Measurements from ENCODE around the gene ITGA3. TPM values are rescaled to one million over a fixed set of nuclear protein-coding genes. Genes with fewer than 3 reads are reported as not detected.

The ITGA3 gene
- total and polyA plus RNA-seq, 2 experiments from 2014 or later: 28.5 to 32.8 TPM

GRCh38 chr17:50114849-50115357 lies 59.0 kb downstream of the ITGA3 start:
- no peaks in the 10 kb centered on the region for H3K9me3 ChIP-seq (ENCODE audit: low read depth)

GRCh38 chr17:50115756-50116155 lies 59.8 kb downstream of the ITGA3 start:
- peaks cover 11% of the 10 kb centered on the region for H3K4me1 ChIP-seq (ENCODE audit: insufficient read depth)
- no peaks in the 10 kb centered on the region for H4K20me1 ChIP-seq (ENCODE audit: insufficient read depth, poor library complexity, severe bottlenecking)
- H3K9me2 ChIP-seq (replicated peaks; ENCODE audit: insufficient read depth): no peaks in the 10 kb centered on the region
- no peak overlapping the region for H3K4me3 ChIP-seq
- H3K4me2 ChIP-seq: no peak overlapping the region
- no peaks in the 10 kb centered on the region for H3K79me2 ChIP-seq
- H3K36me3 ChIP-seq (replicated peaks; ENCODE audit: insufficient read depth, low read depth): no peaks in the 10 kb centered on the region
- no peaks in the 10 kb centered on the region for H3K9me3 ChIP-seq (ENCODE audit: low read depth)
- DNase-seq (ENCODE audit: low spot score): no peak
- H3K27me3 ChIP-seq: no peaks in the 10 kb centered on the region
- no peak overlapping the region for H3K27ac ChIP-seq
- WGBS (ENCODE audit: low lambda C conversion rate, missing lambda C conversion rate): 92% methylated on average over 17 of the region's 17 CpGs
- no peak overlapping the region for H2AFZ ChIP-seq
- TF ChIP-seq EZH2 (IDR thresholded peaks at IDR 0.05; ENCODE audit: borderline replicate concordance): no peak
- no peak for TF ChIP-seq EZH2phosphoT487 (IDR thresholded peaks at IDR 0.05; ENCODE audit: low read depth, severe bottlenecking, unreplicated experiment)
- no peak for TF ChIP-seq CTCF (IDR thresholded peaks at IDR 0.05; ENCODE audit: poor library complexity)

More at GRCh38 chr17:50114849-50115357, 59.0 kb downstream of the ITGA3 start:
- no peaks in the 10 kb centered on the region for H3K79me2 ChIP-seq
- H3K27me3 ChIP-seq: no peaks in the 10 kb centered on the region
- H3K36me3 ChIP-seq (replicated peaks; ENCODE audit: insufficient read depth, low read depth): no peaks in the 10 kb centered on the region
- no peak overlapping the region for H3K4me2 ChIP-seq
- H3K4me1 ChIP-seq (ENCODE audit: insufficient read depth): peaks cover 11% of the 10 kb centered on the region
- no peaks in the 10 kb centered on the region for H3K9me2 ChIP-seq (replicated peaks; ENCODE audit: insufficient read depth)
- no peak overlapping the region for H3K4me3 ChIP-seq
- no peak overlapping the region for H3K27ac ChIP-seq
- WGBS (ENCODE audit: low lambda C conversion rate, missing lambda C conversion rate): 32% methylated on average over 6 of the region's 6 CpGs
- DNase-seq (ENCODE audit: low spot score): peak; percentile 75
- H2AFZ ChIP-seq: no peak overlapping the region
- no peaks in the 10 kb centered on the region for H4K20me1 ChIP-seq (ENCODE audit: insufficient read depth, poor library complexity, severe bottlenecking)
- TF ChIP-seq CTCF (IDR thresholded peaks at IDR 0.05; ENCODE audit: poor library complexity) (peak; percentile 65), EZH2phosphoT487 (IDR thresholded peaks at IDR 0.05; ENCODE audit: low read depth, severe bottlenecking, unreplicated experiment) (no peak)

- peak; percentile 92 for DNase-seq (ENCODE audit: low spot score)
- H3K27me3 ChIP-seq: no peaks in the 10 kb centered on the region
- TF ChIP-seq EZH2phosphoT487 (IDR thresholded peaks at IDR 0.05; ENCODE audit: low read depth, severe bottlenecking, unreplicated experiment): no peak
- TF ChIP-seq CTCF (IDR thresholded peaks at IDR 0.05; ENCODE audit: poor library complexity): peak; percentile 61
- TF ChIP-seq EZH2 (IDR thresholded peaks at IDR 0.05; ENCODE audit: borderline replicate concordance): no peak
These were observed 61.5 kb downstream of the ITGA3 start for GRCh38 chr17:50117202-50118051.

More at GRCh38 chr17:50117202-50118051, 61.5 kb downstream of the ITGA3 start:
- Histone ChIP-seq H4K20me1 (ENCODE audit: insufficient read depth, poor library complexity, severe bottlenecking) (no peaks in the 10 kb centered on the region), H3K9me2 (replicated peaks; ENCODE audit: insufficient read depth) (no peaks in the 10 kb centered on the region), H3K4me3 (no peak overlapping the region), H3K4me2 (peak overlapping the region; percentile 73), H2AFZ (peak overlapping the region; percentile 6), H3K4me1 (ENCODE audit: insufficient read depth) (peaks cover 3% of the 10 kb centered on the region), H3K36me3 (replicated peaks; ENCODE audit: insufficient read depth, low read depth) (no peaks in the 10 kb centered on the region), H3K79me2 (no peaks in the 10 kb centered on the region), H3K9me3 (ENCODE audit: low read depth) (no peaks in the 10 kb centered on the region), H3K27ac (no peak overlapping the region)
- 6% methylated on average over 62 of the region's 64 CpGs for WGBS (ENCODE audit: low lambda C conversion rate, missing lambda C conversion rate)

Data from hepatocyte (in vitro differentiated cells).